Activated CD8-positive, alpha-beta memory T cell treated with anti-CD3 and anti-CD28 coated beads, Interleukin-2, amount 10 ng/mL, durations not matched to agents 7 days and 5 days (primary cell): Measurements from ENCODE around the gene BIRC7. TPM values are rescaled to one million over a fixed set of nuclear protein-coding genes. Genes with fewer than 3 reads are reported as not detected.

Source experiments
- ATAC-seq: fragments of 150-1000 bp; cut with Tn5 transposase; one replicate; pipeline ENCODE4 v1.10.0; 2021; ENCODE audit warnings: moderate library complexity
- CTCF ChIA-PET: fragments of 350-600 bp; sonication (Branson Sonifier 250); formaldehyde crosslinking; loops from one replicate; lab custom pipeline; 2021; ENCODE audit warnings: antibody characterized with exemption; lab: Charles Lee
- DNase-seq: peaks from one replicate; pipeline ENCODE4 v3.0.0-alpha.2; 2020
- H3K27ac Mint-ChIP-seq: one replicate; pipeline ENCODE4 v1.8.0; 2021; ENCODE audit warnings: mild to moderate bottlenecking, mixed read lengths
- H3K27me3 Mint-ChIP-seq: one replicate; pipeline ENCODE4 v1.8.0; 2021; ENCODE audit warnings: mixed read lengths
- H3K36me3 Mint-ChIP-seq: one replicate; pipeline ENCODE4 v1.8.0; 2021; ENCODE audit warnings: mild to moderate bottlenecking, mixed read lengths
- H3K4me1 Mint-ChIP-seq: one replicate; pipeline ENCODE4 v1.8.0; 2021; ENCODE audit warnings: mixed read lengths
- H3K4me3 Mint-ChIP-seq: one replicate; pipeline ENCODE4 v1.8.0; 2021; ENCODE audit warnings: mild to moderate bottlenecking, moderate library complexity, mixed read lengths
- H3K9me3 Mint-ChIP-seq: one replicate; pipeline ENCODE4 v1.8.0; 2022; ENCODE audit warnings: low read depth, mixed read lengths
- total RNA-seq, 2 experiments: library from RNA; stranded (reverse); gene quantifications; one replicate each; pipeline ENCODE4 v1.2.3, GENCODE V29; 2021

BIRC7 gene
- total RNA-seq, 2 experiments from 2014 or later, result not detected

GRCh38 chr20:63258781-63259180 lies 23.1 kb downstream of the BIRC7 start:
- H3K36me3 Mint-ChIP-seq, result no peaks in the 10 kb centered on the region
- DNase-seq, result no peak
- H3K4me1 Mint-ChIP-seq, result peaks cover 5% of the 10 kb centered on the region
- CTCF ChIA-PET, result interaction anchor here (0.9 kb wide), 1 partner anchor 31 kb away, joined by 3 read pairs; no protein-coding TSS in a partner anchor
- peaks cover 27% of the 10 kb centered on the region for H3K27me3 Mint-ChIP-seq
- no peak overlapping the region for H3K27ac Mint-ChIP-seq
- H3K9me3 Mint-ChIP-seq, result no peaks in the 10 kb centered on the region
- no peak for ATAC-seq
- no peak overlapping the region for H3K4me3 Mint-ChIP-seq

- peaks cover 5% of the 10 kb centered on the region for H3K4me1 Mint-ChIP-seq
- H3K27ac Mint-ChIP-seq, result no peak overlapping the region
- H3K4me3 Mint-ChIP-seq, result no peak overlapping the region
- peaks cover 32% of the 10 kb centered on the region for H3K27me3 Mint-ChIP-seq
- CTCF ChIA-PET, result no interaction called here
- no peaks in the 10 kb centered on the region for H3K9me3 Mint-ChIP-seq
- H3K36me3 Mint-ChIP-seq, result no peaks in the 10 kb centered on the region
- no peak for ATAC-seq
- no peak for DNase-seq
Observed at GRCh38 chr20:63259734-63260460, 24.2 kb downstream of the BIRC7 start.

GRCh38 chr20:63260521-63260920 lies 24.8 kb downstream of the BIRC7 start:
- Mint-ChIP-seq H3K36me3 (no peaks in the 10 kb centered on the region), H3K27me3 (peaks cover 25% of the 10 kb centered on the region), H3K4me1 (peaks cover 5% of the 10 kb centered on the region), H3K9me3 (no peaks in the 10 kb centered on the region), H3K27ac (no peak overlapping the region), H3K4me3 (no peak overlapping the region)
- CTCF ChIA-PET, result no interaction called here
- no peak for ATAC-seq
- DNase-seq, result no peak

GRCh38 chr20:63261060-63261794 lies 25.5 kb downstream of the BIRC7 start:
- DNase-seq (no peak), ATAC-seq (no peak)
- Mint-ChIP-seq H3K36me3 (no peaks in the 10 kb centered on the region), H3K4me1 (peaks cover 5% of the 10 kb centered on the region), H3K4me3 (no peak overlapping the region), H3K9me3 (no peaks in the 10 kb centered on the region), H3K27ac (no peak overlapping the region), H3K27me3 (peaks cover 26% of the 10 kb centered on the region)
- CTCF ChIA-PET, result no interaction called here

GRCh38 chr20:63261795-63262528 lies 26.3 kb downstream of the BIRC7 start:
- Mint-ChIP-seq H3K27me3 (peaks cover 21% of the 10 kb centered on the region), H3K36me3 (no peaks in the 10 kb centered on the region), H3K27ac (no peak overlapping the region), H3K9me3 (no peaks in the 10 kb centered on the region), H3K4me3 (no peak overlapping the region), H3K4me1 (peaks cover 5% of the 10 kb centered on the region)
- CTCF ChIA-PET, result no interaction called here
- DNase-seq, result no peak
- no peak for ATAC-seq

- Mint-ChIP-seq H3K27me3 (peaks cover 19% of the 10 kb centered on the region), H3K4me3 (no peak overlapping the region), H3K27ac (no peak overlapping the region), H3K9me3 (no peaks in the 10 kb centered on the region), H3K36me3 (no peaks in the 10 kb centered on the region), H3K4me1 (peaks cover 5% of the 10 kb centered on the region)
- CTCF ChIA-PET, result no interaction called here
- no peak for DNase-seq
- ATAC-seq, result no peak
Observed at GRCh38 chr20:63262836-63263235, 27.1 kb downstream of the BIRC7 start.

- no peak overlapping the region for H3K27ac Mint-ChIP-seq
- ATAC-seq, result no peak
- no peak overlapping the region for H3K4me3 Mint-ChIP-seq
- H3K27me3 Mint-ChIP-seq, result peaks cover 19% of the 10 kb centered on the region
- no peak for DNase-seq
- no peaks in the 10 kb centered on the region for H3K9me3 Mint-ChIP-seq
- CTCF ChIA-PET, result no interaction called here
- H3K4me1 Mint-ChIP-seq, result peaks cover 5% of the 10 kb centered on the region
- no peaks in the 10 kb centered on the region for H3K36me3 Mint-ChIP-seq
Observed at GRCh38 chr20:63264000-63264399, 28.3 kb downstream of the BIRC7 start.

- ATAC-seq (no peak), DNase-seq (no peak)
- Mint-ChIP-seq H3K4me3 (no peak overlapping the region), H3K27ac (no peak overlapping the region), H3K36me3 (no peaks in the 10 kb centered on the region), H3K9me3 (no peaks in the 10 kb centered on the region), H3K4me1 (peaks cover 5% of the 10 kb centered on the region), H3K27me3 (peaks cover 19% of the 10 kb centered on the region)
- CTCF ChIA-PET, result no interaction called here
Observed at GRCh38 chr20:63264519-63264918, 28.8 kb downstream of the BIRC7 start.

GRCh38 chr20:63265891-63266515 lies 30.3 kb downstream of the BIRC7 start:
- Mint-ChIP-seq H3K27me3 (peaks cover 19% of the 10 kb centered on the region), H3K36me3 (no peaks in the 10 kb centered on the region), H3K27ac (no peak overlapping the region), H3K4me3 (no peak overlapping the region), H3K9me3 (no peaks in the 10 kb centered on the region), H3K4me1 (peaks cover 6% of the 10 kb centered on the region)
- ATAC-seq (no peak), DNase-seq (no peak)
- CTCF ChIA-PET, result no interaction called here

GRCh38 chr20:63267691-63268090 lies 32.0 kb downstream of the BIRC7 start:
- Mint-ChIP-seq H3K27me3 (peaks cover 15% of the 10 kb centered on the region), H3K4me3 (no peak overlapping the region), H3K9me3 (no peaks in the 10 kb centered on the region), H3K36me3 (peaks cover 1% of the 10 kb centered on the region), H3K4me1 (peaks cover 6% of the 10 kb centered on the region), H3K27ac (no peak overlapping the region)
- CTCF ChIA-PET, result no interaction called here
- DNase-seq (no peak), ATAC-seq (no peak)

GRCh38 chr20:63268256-63268655 lies 32.6 kb downstream of the BIRC7 start:
- no peak overlapping the region for H3K4me3 Mint-ChIP-seq
- CTCF ChIA-PET, result no interaction called here
- H3K4me1 Mint-ChIP-seq, result peaks cover 6% of the 10 kb centered on the region
- peaks cover 12% of the 10 kb centered on the region for H3K27me3 Mint-ChIP-seq
- no peaks in the 10 kb centered on the region for H3K9me3 Mint-ChIP-seq
- DNase-seq, result no peak
- H3K27ac Mint-ChIP-seq, result no peak overlapping the region
- H3K36me3 Mint-ChIP-seq, result peaks cover 1% of the 10 kb centered on the region
- no peak for ATAC-seq

GRCh38 chr20:63268671-63269439 lies 33.1 kb downstream of the BIRC7 start:
- no peak for DNase-seq
- H3K27me3 Mint-ChIP-seq, result peaks cover 12% of the 10 kb centered on the region

GRCh38 chr20:63269724-63270123 lies 34.0 kb downstream of the BIRC7 start:
- Mint-ChIP-seq H3K36me3 (peaks cover 1% of the 10 kb centered on the region), H3K27ac (no peak overlapping the region), H3K4me3 (no peak overlapping the region), H3K9me3 (no peaks in the 10 kb centered on the region), H3K27me3 (peaks cover 5% of the 10 kb centered on the region), H3K4me1 (peaks cover 19% of the 10 kb centered on the region)
- CTCF ChIA-PET, result no interaction called here
- ATAC-seq (no peak), DNase-seq (no peak)

More at GRCh38 chr20:63268671-63269439, 33.1 kb downstream of the BIRC7 start:
- H3K27ac Mint-ChIP-seq, result no peak overlapping the region
- no peak for ATAC-seq
- CTCF ChIA-PET, result no interaction called here
- peaks cover 1% of the 10 kb centered on the region for H3K36me3 Mint-ChIP-seq
- H3K4me3 Mint-ChIP-seq, result no peak overlapping the region
- peaks cover 11% of the 10 kb centered on the region for H3K4me1 Mint-ChIP-seq
- H3K9me3 Mint-ChIP-seq, result no peaks in the 10 kb centered on the region
